HepG2 (cell line): ENCODE data around the gene RABGAP1L. TPM values are rescaled to one million over a fixed set of nuclear protein-coding genes. Genes with fewer than 3 reads are reported as not detected.

Experiments used
- CCDC6 ChIP-seq: sonication (generic); formaldehyde crosslinking; IDR thresholded peaks from 2 replicates; pipeline ENCODE4 v1.8.1; 2022; ENCODE audit warnings: mild to moderate bottlenecking, missing genetic modification reagents, moderate library complexity
- MBD4 ChIP-seq: IDR thresholded peaks from 2 replicates; pipeline ENCODE4 v1.6.1; 2012; ENCODE audit warnings: low read length, inconsistent platforms, borderline replicate concordance
- SIX1 ChIP-seq: sonication (generic); formaldehyde crosslinking; IDR thresholded peaks from 2 replicates; pipeline ENCODE4 v1.4.0; 2020; ENCODE audit warnings: missing genetic modification reagents, borderline replicate concordance
- ZFP37 ChIP-seq: sonication (generic); formaldehyde crosslinking; IDR thresholded peaks from 2 replicates; pipeline ENCODE4 v1.4.0; 2020; ENCODE audit warnings: missing genetic modification reagents, borderline replicate concordance
- polyA plus RNA-seq, 8 experiments: library from polyadenylated mRNA; depleted of rRNA in 3 of 8; stranded (reverse) in 7 of 8; unstranded in 1 of 8; fragments of >200 nt; fragmentation: Illumina TruSeq in 4 of 8; extraction: Trizol in 4 of 8; gene quantifications; 2 replicates each; pipeline versions ENCODE4 v1.2.1 to v1.2.3, GENCODE V29; 2011 to 2016; ENCODE audit warnings: low read depth in 4 of 8, missing spikeins in 1 of 8, mixed read lengths in 1 of 8; ENCODE audit not compliant: insufficient read depth in 1 of 8
- total RNA-seq, 5 experiments: library from RNA; depleted of rRNA; stranded (reverse); fragments of >200 nt; fragmentation: Illumina TruSeq; extraction: Trizol; gene quantifications; 2 replicates each; pipeline ENCODE4 v1.2.3, GENCODE V29; 2016; ENCODE audit warnings: low read depth in 1 of 5
- TF ChIP-seq, protein P1 (sequence below): sonication (generic); formaldehyde crosslinking; IDR thresholded peaks from 2 replicates; pipeline ENCODE4 v1.9.0; 2021; ENCODE audit warnings: mild to moderate bottlenecking, missing genetic modification reagents
- TF ChIP-seq, protein P2 (sequence below): sonication (generic); formaldehyde crosslinking; IDR thresholded peaks from 2 replicates; pipeline ENCODE4 v1.5.0; 2020; ENCODE audit warnings: missing genetic modification reagents
- TF ChIP-seq, protein P3 (sequence below): sonication (generic); formaldehyde crosslinking; conservative IDR thresholded peaks from 2 replicates; pipeline ENCODE4 v1.4.0; 2020; ENCODE audit warnings: mild to moderate bottlenecking, missing genetic modification reagents, moderate library complexity

Gene RABGAP1L
- total and polyA plus RNA-seq, 2 of the 13 experiments (the other 11 are each of a cell fraction or from before 2014, with no cell fraction given) = 7.9 to 22.6 TPM

DNA sequence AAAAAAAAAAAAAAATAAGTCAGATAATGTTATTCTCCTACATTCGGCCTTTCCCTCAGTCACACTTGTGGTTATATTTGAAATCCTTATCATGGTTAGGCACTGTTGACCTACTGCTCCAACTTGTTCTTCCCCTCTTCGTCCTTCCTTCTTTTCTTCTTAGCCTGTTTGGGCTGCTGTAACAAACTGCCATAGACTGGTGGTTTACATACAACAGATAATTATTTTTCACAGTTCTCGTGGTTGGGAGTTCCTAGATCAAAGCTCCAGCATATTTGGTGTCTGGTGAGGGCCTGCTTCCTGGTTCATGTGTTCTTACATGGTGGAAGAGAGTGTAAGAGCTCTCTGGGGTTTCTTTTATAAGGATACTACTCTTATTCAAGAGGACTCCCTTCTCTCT lies 73.4 kb downstream of the RABGAP1L start (continued):
- TF ChIP-seq, protein P1, sequence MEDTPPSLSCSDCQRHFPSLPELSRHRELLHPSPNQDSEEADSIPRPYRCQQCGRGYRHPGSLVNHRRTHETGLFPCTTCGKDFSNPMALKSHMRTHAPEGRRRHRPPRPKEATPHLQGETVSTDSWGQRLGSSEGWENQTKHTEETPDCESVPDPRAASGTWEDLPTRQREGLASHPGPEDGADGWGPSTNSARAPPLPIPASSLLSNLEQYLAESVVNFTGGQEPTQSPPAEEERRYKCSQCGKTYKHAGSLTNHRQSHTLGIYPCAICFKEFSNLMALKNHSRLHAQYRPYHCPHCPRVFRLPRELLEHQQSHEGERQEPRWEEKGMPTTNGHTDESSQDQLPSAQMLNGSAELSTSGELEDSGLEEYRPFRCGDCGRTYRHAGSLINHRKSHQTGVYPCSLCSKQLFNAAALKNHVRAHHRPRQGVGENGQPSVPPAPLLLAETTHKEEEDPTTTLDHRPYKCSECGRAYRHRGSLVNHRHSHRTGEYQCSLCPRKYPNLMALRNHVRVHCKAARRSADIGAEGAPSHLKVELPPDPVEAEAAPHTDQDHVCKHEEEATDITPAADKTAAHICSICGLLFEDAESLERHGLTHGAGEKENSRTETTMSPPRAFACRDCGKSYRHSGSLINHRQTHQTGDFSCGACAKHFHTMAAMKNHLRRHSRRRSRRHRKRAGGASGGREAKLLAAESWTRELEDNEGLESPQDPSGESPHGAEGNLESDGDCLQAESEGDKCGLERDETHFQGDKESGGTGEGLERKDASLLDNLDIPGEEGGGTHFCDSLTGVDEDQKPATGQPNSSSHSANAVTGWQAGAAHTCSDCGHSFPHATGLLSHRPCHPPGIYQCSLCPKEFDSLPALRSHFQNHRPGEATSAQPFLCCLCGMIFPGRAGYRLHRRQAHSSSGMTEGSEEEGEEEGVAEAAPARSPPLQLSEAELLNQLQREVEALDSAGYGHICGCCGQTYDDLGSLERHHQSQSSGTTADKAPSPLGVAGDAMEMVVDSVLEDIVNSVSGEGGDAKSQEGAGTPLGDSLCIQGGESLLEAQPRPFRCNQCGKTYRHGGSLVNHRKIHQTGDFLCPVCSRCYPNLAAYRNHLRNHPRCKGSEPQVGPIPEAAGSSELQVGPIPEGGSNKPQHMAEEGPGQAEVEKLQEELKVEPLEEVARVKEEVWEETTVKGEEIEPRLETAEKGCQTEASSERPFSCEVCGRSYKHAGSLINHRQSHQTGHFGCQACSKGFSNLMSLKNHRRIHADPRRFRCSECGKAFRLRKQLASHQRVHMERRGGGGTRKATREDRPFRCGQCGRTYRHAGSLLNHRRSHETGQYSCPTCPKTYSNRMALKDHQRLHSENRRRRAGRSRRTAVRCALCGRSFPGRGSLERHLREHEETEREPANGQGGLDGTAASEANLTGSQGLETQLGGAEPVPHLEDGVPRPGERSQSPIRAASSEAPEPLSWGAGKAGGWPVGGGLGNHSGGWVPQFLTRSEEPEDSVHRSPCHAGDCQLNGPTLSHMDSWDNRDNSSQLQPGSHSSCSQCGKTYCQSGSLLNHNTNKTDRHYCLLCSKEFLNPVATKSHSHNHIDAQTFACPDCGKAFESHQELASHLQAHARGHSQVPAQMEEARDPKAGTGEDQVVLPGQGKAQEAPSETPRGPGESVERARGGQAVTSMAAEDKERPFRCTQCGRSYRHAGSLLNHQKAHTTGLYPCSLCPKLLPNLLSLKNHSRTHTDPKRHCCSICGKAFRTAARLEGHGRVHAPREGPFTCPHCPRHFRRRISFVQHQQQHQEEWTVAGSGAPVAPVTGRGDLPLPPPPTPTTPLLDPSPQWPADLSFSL = no peak
- TF ChIP-seq, protein P2, sequence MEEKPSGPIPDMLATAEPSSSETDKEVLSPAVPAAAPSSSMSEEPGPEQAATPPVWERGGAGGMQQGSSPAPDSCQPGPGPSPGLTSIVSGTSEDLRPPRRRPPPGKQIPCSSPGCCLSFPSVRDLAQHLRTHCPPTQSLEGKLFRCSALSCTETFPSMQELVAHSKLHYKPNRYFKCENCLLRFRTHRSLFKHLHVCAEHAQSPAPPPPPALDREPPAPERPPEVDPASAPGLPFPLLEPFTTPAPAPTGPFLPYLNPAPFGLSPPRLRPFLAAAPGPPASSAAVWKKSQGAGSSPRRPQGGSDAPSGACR (CRISPR knock-in tag) = no peak
- TF ChIP-seq, protein P3, sequence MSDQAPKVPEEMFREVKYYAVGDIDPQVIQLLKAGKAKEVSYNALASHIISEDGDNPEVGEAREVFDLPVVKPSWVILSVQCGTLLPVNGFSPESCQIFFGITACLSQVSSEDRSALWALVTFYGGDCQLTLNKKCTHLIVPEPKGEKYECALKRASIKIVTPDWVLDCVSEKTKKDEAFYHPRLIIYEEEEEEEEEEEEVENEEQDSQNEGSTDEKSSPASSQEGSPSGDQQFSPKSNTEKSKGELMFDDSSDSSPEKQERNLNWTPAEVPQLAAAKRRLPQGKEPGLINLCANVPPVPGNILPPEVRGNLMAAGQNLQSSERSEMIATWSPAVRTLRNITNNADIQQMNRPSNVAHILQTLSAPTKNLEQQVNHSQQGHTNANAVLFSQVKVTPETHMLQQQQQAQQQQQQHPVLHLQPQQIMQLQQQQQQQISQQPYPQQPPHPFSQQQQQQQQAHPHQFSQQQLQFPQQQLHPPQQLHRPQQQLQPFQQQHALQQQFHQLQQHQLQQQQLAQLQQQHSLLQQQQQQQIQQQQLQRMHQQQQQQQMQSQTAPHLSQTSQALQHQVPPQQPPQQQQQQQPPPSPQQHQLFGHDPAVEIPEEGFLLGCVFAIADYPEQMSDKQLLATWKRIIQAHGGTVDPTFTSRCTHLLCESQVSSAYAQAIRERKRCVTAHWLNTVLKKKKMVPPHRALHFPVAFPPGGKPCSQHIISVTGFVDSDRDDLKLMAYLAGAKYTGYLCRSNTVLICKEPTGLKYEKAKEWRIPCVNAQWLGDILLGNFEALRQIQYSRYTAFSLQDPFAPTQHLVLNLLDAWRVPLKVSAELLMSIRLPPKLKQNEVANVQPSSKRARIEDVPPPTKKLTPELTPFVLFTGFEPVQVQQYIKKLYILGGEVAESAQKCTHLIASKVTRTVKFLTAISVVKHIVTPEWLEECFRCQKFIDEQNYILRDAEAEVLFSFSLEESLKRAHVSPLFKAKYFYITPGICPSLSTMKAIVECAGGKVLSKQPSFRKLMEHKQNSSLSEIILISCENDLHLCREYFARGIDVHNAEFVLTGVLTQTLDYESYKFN (CRISPR knock-in tag) = no peak
- no peak for TF ChIP-seq MBD4
- no peak for TF ChIP-seq SIX1 (CRISPR knock-in tag)
- no peak for TF ChIP-seq CCDC6 (CRISPR knock-in tag)
- TF ChIP-seq ZFP37 = no peak
